Measurements from ENCODE around the gene JMJD6.
A peak's percentile ranks its signal among the peaks of the same experiment; 100 is the strongest.

The JMJD6 gene

DNA sequence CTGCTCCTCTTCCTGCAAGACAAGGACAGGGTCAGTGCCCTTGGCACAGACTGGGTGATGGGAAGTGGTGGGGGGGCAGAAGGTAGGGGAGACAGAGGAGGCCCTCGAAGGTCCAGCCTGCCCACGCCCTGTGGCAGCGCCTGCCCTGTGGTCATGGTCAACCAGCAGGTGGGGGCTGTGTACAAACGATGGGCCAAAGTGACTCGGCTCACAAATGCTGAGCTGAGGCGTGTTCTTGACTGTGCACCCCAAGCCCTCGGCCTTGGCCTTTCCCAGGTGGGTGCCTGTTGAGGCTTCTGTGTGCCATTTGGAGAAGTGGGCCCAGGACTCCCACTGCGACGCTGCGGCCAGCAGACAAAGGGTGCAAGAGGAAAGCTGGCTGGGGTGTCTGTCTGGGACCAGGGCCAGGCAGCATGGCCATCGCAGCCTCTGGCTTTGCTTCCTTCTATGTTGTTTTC lies 38.2 kb downstream of the JMJD6 start:
- no peak for DNase-seq
- Histone ChIP-seq H3K27me3 (replicated peaks) (no peaks in the 10 kb centered on the region), H3K27ac (peak overlapping the region; percentile 63), H3K36me3 (replicated peaks) (peaks cover 26% of the 10 kb centered on the region), H3K4me3 (ENCODE audit: low read depth, low read length) (no peak overlapping the region)
- TF ChIP-seq, protein P1, sequence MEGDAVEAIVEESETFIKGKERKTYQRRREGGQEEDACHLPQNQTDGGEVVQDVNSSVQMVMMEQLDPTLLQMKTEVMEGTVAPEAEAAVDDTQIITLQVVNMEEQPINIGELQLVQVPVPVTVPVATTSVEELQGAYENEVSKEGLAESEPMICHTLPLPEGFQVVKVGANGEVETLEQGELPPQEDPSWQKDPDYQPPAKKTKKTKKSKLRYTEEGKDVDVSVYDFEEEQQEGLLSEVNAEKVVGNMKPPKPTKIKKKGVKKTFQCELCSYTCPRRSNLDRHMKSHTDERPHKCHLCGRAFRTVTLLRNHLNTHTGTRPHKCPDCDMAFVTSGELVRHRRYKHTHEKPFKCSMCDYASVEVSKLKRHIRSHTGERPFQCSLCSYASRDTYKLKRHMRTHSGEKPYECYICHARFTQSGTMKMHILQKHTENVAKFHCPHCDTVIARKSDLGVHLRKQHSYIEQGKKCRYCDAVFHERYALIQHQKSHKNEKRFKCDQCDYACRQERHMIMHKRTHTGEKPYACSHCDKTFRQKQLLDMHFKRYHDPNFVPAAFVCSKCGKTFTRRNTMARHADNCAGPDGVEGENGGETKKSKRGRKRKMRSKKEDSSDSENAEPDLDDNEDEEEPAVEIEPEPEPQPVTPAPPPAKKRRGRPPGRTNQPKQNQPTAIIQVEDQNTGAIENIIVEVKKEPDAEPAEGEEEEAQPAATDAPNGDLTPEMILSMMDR (IDR thresholded peaks at IDR 0.05; ENCODE audit: low read depth, low read length, missing control alignments): peak; percentile 17
- in situ Hi-C loops (cut with HindIII; ENCODE audit: low pct_ligation_motif_present, low sequenced_read_pairs): no loop called here

DNA sequence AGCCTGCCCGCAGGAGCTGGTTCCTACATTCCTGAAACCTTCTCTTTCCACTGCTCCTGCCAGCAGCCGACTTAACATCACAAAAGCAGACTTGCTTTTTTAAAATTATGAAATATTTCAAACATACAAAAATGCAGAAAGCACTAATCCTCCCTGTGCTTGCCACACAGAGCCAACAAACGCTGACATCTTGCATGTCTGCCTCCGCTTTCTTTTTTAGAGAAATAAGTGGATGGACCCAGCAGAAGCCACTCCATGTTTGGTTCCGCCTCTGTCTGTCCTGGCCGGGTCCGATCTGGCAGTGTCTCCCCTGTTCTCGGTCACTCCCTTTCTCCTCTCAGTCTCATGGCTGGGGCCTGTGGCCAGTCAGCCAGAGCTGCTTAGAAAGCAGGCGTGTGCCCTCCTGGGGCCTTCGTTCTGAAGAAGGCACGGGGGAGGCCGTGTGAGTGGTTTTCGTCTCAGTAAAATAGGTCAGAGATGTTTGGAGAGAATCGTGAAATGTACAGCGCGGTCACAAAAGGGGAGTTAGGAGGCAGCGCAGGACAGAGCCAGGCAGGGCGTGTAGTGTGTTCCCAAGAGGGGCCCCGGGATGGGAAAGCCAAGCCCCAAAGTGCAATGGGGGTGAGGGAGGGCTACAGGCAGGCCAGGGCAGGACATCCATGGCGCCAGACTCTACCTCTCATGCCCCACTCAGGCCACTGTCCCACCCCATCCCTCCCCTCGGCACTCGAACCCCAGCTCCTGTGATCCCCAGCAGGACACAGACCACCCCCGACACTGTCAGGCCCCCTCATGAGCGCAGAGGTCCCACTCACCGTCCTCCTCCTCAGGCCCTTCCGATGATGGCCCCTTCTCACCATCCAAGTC lies 38.9 kb downstream of the JMJD6 start:
- Histone ChIP-seq H3K4me3 (ENCODE audit: low read depth, low read length) (no peak overlapping the region), H3K36me3 (replicated peaks) (peaks cover 33% of the 10 kb centered on the region)
- in situ Hi-C loops (cut with HindIII; ENCODE audit: low pct_ligation_motif_present, low sequenced_read_pairs): no loop called here

DNA sequence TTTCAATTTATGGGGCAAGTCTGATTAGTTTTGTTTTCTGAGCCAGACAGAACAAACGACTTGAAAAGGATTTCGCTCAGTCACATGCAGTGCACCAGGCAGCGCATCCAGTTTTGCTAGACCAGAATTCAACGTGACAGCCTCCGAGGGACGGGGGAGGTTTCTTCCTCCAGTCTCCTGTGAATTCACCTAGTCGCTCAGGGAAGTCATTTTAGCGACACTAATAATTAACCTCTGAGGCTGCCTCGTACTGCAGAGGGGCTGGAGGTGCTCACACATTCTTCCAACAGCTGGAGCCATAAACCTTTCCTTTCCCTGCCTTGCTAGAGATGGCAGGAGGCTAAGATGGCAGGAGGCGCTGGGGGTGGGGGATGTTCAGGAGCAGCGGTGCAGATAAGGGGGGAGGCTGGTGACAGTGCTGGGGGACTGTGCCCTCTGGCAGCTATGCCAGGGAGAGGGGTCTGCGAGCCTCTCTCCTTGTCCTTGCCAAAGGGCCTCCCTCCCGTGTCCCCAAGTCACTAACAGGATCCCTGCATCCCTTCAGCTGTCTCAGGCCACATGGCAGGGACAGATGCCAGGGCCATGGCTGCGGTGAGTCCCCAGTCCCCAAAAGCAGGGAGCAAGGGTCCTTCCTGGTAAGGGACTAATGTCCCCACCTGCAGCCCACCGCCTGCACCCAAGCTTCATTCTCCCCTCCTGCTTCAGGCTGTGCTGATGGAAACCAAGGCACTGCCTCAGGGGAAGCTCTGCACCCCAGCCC lies 39.7 kb downstream of the JMJD6 start:
- Histone ChIP-seq H3K4me3 (ENCODE audit: low read depth, low read length) (no peak overlapping the region), H3K36me3 (replicated peaks) (peaks cover 34% of the 10 kb centered on the region), H3K27ac (no peak overlapping the region), H3K27me3 (replicated peaks) (no peaks in the 10 kb centered on the region)
- no peak for DNase-seq
- TF ChIP-seq, protein P1 (IDR thresholded peaks at IDR 0.05; ENCODE audit: low read depth, low read length, missing control alignments): no peak
- in situ Hi-C loops (cut with HindIII; ENCODE audit: low pct_ligation_motif_present, low sequenced_read_pairs): no loop called here

More for the DNA sequence above, 38.9 kb downstream of the JMJD6 start:
- TF ChIP-seq, protein P1 (IDR thresholded peaks at IDR 0.05; ENCODE audit: low read depth, low read length, missing control alignments): no peak
- Histone ChIP-seq H3K27ac (no peak overlapping the region), H3K27me3 (replicated peaks) (no peaks in the 10 kb centered on the region)
- no peak for DNase-seq

DNA sequence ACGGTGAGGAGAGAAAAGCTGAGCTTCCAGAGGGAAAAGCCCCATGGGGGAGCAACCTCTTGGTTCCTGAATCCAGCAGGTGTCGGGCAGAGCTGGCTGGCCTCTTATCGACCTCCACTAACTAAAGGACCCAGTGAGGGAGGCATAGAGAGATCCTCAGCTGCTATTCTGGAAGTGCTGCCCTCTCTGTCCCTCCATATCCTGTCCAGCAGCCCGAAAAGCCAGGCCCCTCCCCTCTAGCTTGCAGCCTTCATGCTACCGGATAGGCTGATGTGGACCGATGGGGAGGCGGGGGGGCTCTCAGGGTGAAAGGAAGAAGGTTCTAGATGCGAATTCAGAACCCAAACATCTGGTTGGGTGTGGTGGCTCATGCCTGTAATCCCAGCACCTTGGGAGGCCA lies 40.6 kb downstream of the JMJD6 start:
- no peaks in the 10 kb centered on the region for H3K27me3 ChIP-seq (replicated peaks)
- H3K27ac ChIP-seq: no peak overlapping the region
- TF ChIP-seq, protein P1 (IDR thresholded peaks at IDR 0.05; ENCODE audit: low read depth, low read length, missing control alignments): no peak
- DNase-seq: no peak
- in situ Hi-C loops (cut with HindIII; ENCODE audit: low pct_ligation_motif_present, low sequenced_read_pairs): no loop called here
- H3K36me3 ChIP-seq (replicated peaks): peaks cover 34% of the 10 kb centered on the region
- no peak overlapping the region for H3K4me3 ChIP-seq (ENCODE audit: low read depth, low read length)

DNA sequence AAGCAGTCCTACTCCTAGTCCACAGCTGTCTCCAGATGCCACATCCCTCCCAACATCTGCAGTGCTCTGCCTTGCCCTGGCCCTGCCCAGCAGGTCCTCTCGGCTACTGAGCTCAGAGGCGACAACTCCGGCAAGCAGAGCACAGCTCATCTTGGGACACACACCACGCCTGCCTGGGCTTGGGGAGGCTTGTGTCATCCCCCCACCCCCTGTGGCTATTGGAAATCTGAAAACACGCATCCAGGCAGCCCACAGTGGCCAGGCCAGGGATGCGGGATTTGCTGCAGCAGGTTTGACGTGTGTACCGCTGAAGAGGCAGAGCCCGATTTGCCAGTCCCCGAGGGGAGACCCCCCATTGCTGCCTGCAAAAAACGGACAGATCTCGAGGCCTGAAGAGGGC lies 41.0 kb downstream of the JMJD6 start:
- Histone ChIP-seq H3K36me3 (replicated peaks) (peaks cover 34% of the 10 kb centered on the region), H3K27ac (no peak overlapping the region), H3K27me3 (replicated peaks) (no peaks in the 10 kb centered on the region), H3K4me3 (ENCODE audit: low read depth, low read length) (no peak overlapping the region)
- TF ChIP-seq, protein P1 (IDR thresholded peaks at IDR 0.05; ENCODE audit: low read depth, low read length, missing control alignments): no peak
- DNase-seq: no peak
- in situ Hi-C loops (cut with HindIII; ENCODE audit: low pct_ligation_motif_present, low sequenced_read_pairs): no loop called here
